ENCODE results near the gene TRAF2.

The TRAF2 gene

GRCh38 chr9:136958473-136958872, 72.2 kb downstream of the TRAF2 start:
- no peak for ATAC-seq
- no peak for TF ChIP-seq SNAI2 (CRISPR knock-in tag; IDR thresholded peaks at IDR 0.05)
- TF ChIP-seq ZNF70 (CRISPR knock-in tag; IDR thresholded peaks at IDR 0.05) = no peak
- no peak for TF ChIP-seq RARB (CRISPR knock-in tag; IDR thresholded peaks at IDR 0.05)
- TF ChIP-seq TSHZ2 (CRISPR knock-in tag; IDR thresholded peaks at IDR 0.05) = no peak
- TF ChIP-seq ZFP30 (CRISPR knock-in tag; IDR thresholded peaks at IDR 0.05) = no peak
- TF ChIP-seq POU6F1 (CRISPR knock-in tag; IDR thresholded peaks at IDR 0.05; ENCODE audit: borderline replicate concordance, low read depth) = no peak
- no peak for TF ChIP-seq PATZ1 (CRISPR knock-in tag; IDR thresholded peaks at IDR 0.05; ENCODE audit: borderline replicate concordance)
- no peak for TF ChIP-seq ZNF8 (CRISPR knock-in tag; IDR thresholded peaks at IDR 0.05)
- TF ChIP-seq ZC3H10 (CRISPR knock-in tag; IDR thresholded peaks at IDR 0.05) = no peak
- no peak for TF ChIP-seq CSRNP3 (CRISPR knock-in tag; IDR thresholded peaks at IDR 0.05)
- TF ChIP-seq ARNTL (CRISPR knock-in tag; IDR thresholded peaks at IDR 0.05; ENCODE audit: borderline replicate concordance, low read depth) = no peak
- no peak for TF ChIP-seq TOX (CRISPR knock-in tag; IDR thresholded peaks at IDR 0.05; ENCODE audit: borderline replicate concordance)

GRCh38 chr9:136958898-136959850, 72.9 kb downstream of the TRAF2 start:
- TF ChIP-seq TSHZ2 (CRISPR knock-in tag; IDR thresholded peaks at IDR 0.05) (no peak), TCF4 (CRISPR knock-in tag; IDR thresholded peaks at IDR 0.05; ENCODE audit: borderline replicate concordance) (no peak), ISL1 (CRISPR knock-in tag; IDR thresholded peaks at IDR 0.05) (no peak), GLIS3 (CRISPR knock-in tag; IDR thresholded peaks at IDR 0.05) (no peak), CREB5 (CRISPR knock-in tag; IDR thresholded peaks at IDR 0.05; ENCODE audit: low read depth) (no peak), PPARA (CRISPR knock-in tag; IDR thresholded peaks at IDR 0.05; ENCODE audit: borderline replicate concordance) (no peak), ZNF70 (CRISPR knock-in tag; IDR thresholded peaks at IDR 0.05) (no peak), CSDC2 (CRISPR knock-in tag; IDR thresholded peaks at IDR 0.05) (no peak), ZFP30 (CRISPR knock-in tag; IDR thresholded peaks at IDR 0.05) (no peak)
- no peak for ATAC-seq
